GM12872 (cell line): Measurements from ENCODE around the gene HECTD3.

ENCODE experiments used
- CTCF ChIP-seq: IDR thresholded peaks from 3 replicates; pipeline ENCODE4 v1.5.1; 2011; ENCODE audit warnings: low read depth, mild to moderate bottlenecking, low read length, moderate library complexity; ENCODE audit not compliant: insufficient read depth

HECTD3 gene

DNA sequence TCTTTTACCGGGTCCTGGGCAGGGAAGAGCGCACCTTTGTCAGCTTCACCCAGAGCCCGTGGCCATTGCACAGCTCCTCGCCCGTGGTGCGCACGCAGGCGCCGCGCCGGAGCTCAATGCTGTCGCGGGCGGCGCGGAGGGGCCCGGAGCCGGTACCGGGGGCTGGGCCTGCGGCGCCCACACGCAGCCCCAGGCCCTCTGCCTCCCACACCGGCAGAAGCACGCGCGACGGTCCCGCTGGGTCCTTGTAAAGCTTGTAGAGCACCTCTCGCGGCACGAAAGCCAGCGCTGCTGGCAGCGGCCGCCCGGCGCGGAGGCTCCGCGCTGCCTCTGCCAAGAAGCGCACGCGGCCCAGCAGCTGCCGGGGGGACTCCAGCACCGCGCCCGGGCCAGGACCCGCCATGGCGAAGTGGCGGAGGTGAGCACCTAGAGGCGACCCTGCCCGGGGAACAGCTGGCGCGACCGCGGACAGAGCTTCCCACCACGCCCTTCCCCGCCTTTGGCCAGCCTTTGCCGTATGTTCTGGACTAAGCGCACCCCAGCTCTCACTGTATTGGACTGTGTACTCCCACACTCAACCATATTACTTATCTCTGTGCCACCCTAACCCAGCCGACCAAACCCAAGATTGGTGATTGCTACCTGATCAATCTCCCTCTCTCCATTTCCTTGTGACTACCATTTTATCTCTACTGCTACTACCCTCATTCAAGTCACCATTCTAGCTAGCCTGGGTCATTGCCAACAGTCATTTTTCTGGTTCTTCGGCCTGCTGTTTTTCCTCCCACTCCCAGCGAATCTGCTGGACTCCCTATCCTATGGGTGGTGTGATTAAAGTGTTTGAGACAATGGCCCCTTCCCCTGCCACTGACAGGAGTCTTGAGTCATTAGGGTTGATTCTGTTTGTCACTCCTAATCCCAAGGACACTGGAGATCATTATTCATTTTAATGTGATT is at the start of gene HECTD3:
Gene HECTD3, minus strand, starts transcription at position 470 of the 957 bp plus-strand sequence. Its CDS starts 67 bp downstream, at position 403.
- TF ChIP-seq CTCF: no peak

GRCh38 chr1:45059829-45060228 is 48.7 kb upstream of the HECTD3 start:
- TF ChIP-seq CTCF: no peak

DNA sequence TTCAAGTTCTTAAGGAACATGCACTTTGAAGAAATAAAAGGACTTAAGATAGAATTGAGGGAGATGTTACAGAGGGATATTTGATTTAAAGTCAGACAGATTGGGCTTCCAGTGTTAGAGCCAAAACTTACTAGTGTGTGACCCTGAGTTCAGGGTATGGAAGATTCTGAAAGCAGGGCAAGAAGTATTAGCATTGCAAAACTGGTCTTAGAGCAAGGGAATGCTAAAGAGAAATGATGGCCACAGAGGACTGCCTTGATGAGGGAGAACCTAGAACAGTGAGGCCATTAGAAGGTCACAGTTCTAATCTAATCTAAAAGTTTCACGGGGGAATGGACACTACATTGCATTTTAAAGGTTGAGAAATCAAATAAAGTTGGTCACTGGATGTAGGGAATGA is 46.4 kb upstream of the HECTD3 start:
- no peak for TF ChIP-seq CTCF

DNA sequence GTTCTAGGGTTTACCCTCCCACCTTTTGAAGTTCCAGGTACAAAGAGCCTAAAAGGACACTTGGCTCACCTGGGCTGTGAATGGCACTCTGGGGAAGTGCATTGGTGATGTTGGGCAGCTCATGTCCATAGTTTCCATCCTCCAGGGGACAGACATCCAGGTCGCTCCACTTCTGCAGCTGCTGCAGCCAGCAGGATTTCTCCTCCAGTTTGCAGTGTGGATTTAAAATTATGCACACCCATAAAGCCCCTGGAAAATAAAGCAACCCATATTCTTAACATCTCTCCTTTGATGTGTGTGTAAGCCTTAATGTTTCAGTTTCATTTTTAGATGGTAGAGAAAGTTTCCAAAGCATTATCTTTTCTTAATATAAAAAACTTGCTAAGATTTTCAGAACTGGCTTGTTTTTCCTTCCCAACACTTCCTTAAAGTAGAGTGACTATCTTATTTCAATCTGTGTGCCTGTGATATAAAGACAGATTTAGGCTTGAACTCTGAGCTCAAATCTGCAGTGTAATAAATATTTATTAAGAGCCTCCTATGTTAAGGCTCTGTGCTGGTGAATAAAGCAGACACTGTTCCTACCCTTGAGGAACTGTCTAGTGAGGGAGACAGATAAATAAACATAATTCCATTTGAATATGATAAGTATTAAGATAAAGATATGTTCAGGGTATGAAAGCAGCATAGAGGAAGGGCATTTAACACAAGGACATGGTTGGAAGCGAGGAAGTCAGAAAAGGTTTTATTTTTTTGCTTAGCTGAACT is 40.1 kb upstream of the HECTD3 start:
- no peak for TF ChIP-seq CTCF

- no peak for TF ChIP-seq CTCF
Observed at GRCh38 chr1:45047032-45047431, 35.9 kb upstream of the HECTD3 start.

GRCh38 chr1:45044916-45045315 is 33.8 kb upstream of the HECTD3 start:
- no peak for TF ChIP-seq CTCF

GRCh38 chr1:45043094-45043493 is 32.0 kb upstream of the HECTD3 start:
- no peak for TF ChIP-seq CTCF
